Heart left ventricle (tissue), 16 donors: Measurements from ENCODE around the gene ZNF776. TPM values are rescaled to one million over a fixed set of nuclear protein-coding genes. Genes with fewer than 3 reads are reported as not detected.
"Not testable (repeated sequence)": the region's sequence is repeated elsewhere in the genome, so short reads cannot be mapped to it uniquely, and the experiment has no call there.

Experiments
- ATAC-seq, 4 donors: fragments of 200-7000 bp; cut with Tn5 transposase; one replicate each; pipeline ENCODE4 v1.9.1; 2020 to 2022; ENCODE audit warnings: moderate library complexity in 4 of 4, mild to moderate bottlenecking in 3 of 4, moderate number of reproducible peaks in 1 of 4
- DNase-seq, 5 donors: peaks; one replicate each; pipeline ENCODE4 v3.0.0-alpha.2; 2020
- H3K27ac ChIP-seq, 12 donors: fragments of 200-600 bp; sonication (generic) in 4 of 12; one replicate each; pipeline versions ENCODE4 v1.5.0 to v1.8.0; 2016 to 2022; ENCODE audit warnings: mild to moderate bottlenecking in 2 of 12
- H3K27me3 ChIP-seq, 9 donors: fragments of 200-600 bp; sonication (generic) in 2 of 9; one replicate each; pipeline versions ENCODE4 v1.5.1 to v1.8.0; 2016 to 2022; ENCODE audit warnings: mild to moderate bottlenecking in 3 of 9
- H3K36me3 ChIP-seq, 9 donors: fragments of 200-600 bp; sonication (generic) in 2 of 9; one replicate each; pipeline versions ENCODE4 v1.5.0 to v1.8.0; 2018 to 2022; ENCODE audit warnings: mild to moderate bottlenecking in 2 of 9
- H3K4me1 ChIP-seq, 12 donors: fragments of 200-600 bp; sonication (generic) in 4 of 12; one replicate each; pipeline versions ENCODE4 v1.5.0 to v1.8.0; 2016 to 2022; ENCODE audit warnings: mild to moderate bottlenecking in 3 of 12
- H3K4me3 ChIP-seq, 12 donors: fragments of 200-600 bp; sonication (generic) in 4 of 12; one replicate each; pipeline versions ENCODE4 v1.5.0 to v1.8.0; 2017 to 2022; ENCODE audit warnings: mild to moderate bottlenecking in 9 of 12, moderate library complexity in 4 of 12
- H3K9me3 ChIP-seq, 12 donors: fragments of 200-600 bp; sonication (generic) in 4 of 12; one replicate each; pipeline versions ENCODE4 v1.5.0 to v1.8.0; 2016 to 2022; ENCODE audit warnings: mild to moderate bottlenecking in 1 of 12
- POLR2A ChIP-seq, 2 donors: fragments of 450-650 bp; IDR thresholded peaks; one replicate each; pipeline ENCODE4 v1.6.1; 2017; ENCODE audit warnings: antibody characterized with exemption in 2 of 2, mild to moderate bottlenecking in 2 of 2, moderate library complexity in 2 of 2
- WGBS, 4 donors: extraction: QIAGEN DNeasy Blood & Tissue Kit in 2 of 4; methylation state at CpG; one replicate each; pipeline versions ENCODE4 v1.1.5 to v1.1.7; 2013 to 2018; 5-methylcytosine and 5-hydroxymethylcytosine counted together
- intact Hi-C, 10 donors: fragments of 100-400 bp; cut with DNase I; formaldehyde crosslinking; loops; one replicate each; pipeline versions ENCODE4 v1.11.1 to v1.14.2; 2022
- polyA plus RNA-seq, 2 donors: library from polyadenylated mRNA; stranded (reverse); fragments of 200-250 nt; gene quantifications; one replicate each; pipeline ENCODE4 v1.2.3, GENCODE V29; 2013
- total RNA-seq, 9 donors: library from RNA; depleted of rRNA in 2 of 9; stranded (reverse); fragments of >200 nt in 2 of 9; fragmentation: NEBNext Ultra II Directional in 3 of 9; extraction: Animal tissue kit (Norgen Biotek cat#: 25700) in 3 of 9; gene quantifications; one replicate each; pipeline versions ENCODE4 v1.1.0 to v1.2.4, GENCODE V29; 2016 to 2023
- TF ChIP-seq, protein P1 (sequence below), 12 donors: fragments of 200-600 bp; sonication (generic) in 4 of 12; IDR thresholded peaks; one replicate each; pipeline versions ENCODE4 v1.5.0 to v1.8.0; 2018 to 2022; ENCODE audit warnings: antibody characterized with exemption in 12 of 12, mild to moderate bottlenecking in 5 of 12
- donor health status: ischemic (EF 13 %, LVEDD 7.1; RV severe dilation, severe dysfunction).
- donor health status: healthy with polysubstance abuse.
- donor health status: DM: no; HTN: yes; CAD: no.
- donor health status: DM: no; HTN: no; CAD: no.
- donor health status: ischemic (EF 25% LVEDD 6.9; RV normal size, moderate dysfunction).
- donor health status: ischemic (EF 25% LVEDD 5.7; RV mildly dilated, moderate dysfunction).
- donor health status: healthy.
- donor health status: DM: yes; HTN: yes; CAD: no.
- donor health status: ischemic (EF 35%, LVEDD 5.7; RV mildly dilated, moderate dysfunction).
- donor health status: nonischemic (EF 11% LVEDD 7.7; RV severe dilation, severe dysfunction).
- donor health status: DM: yes; HTN: yes; CAD: no.
- donor health status: PGD.
- donor health status: ischemic (EF 29% LVEDD 5.4; RV normal size, mild dysfunction).
- donor health status: nonischemic (EF 23%, LVEDD 6.1; RV moderate dilation, normal function).

ZNF776 gene
- total and polyA plus RNA-seq, 11 donors = 4.8 to 17.3 (median 12.8) TPM

DNA sequence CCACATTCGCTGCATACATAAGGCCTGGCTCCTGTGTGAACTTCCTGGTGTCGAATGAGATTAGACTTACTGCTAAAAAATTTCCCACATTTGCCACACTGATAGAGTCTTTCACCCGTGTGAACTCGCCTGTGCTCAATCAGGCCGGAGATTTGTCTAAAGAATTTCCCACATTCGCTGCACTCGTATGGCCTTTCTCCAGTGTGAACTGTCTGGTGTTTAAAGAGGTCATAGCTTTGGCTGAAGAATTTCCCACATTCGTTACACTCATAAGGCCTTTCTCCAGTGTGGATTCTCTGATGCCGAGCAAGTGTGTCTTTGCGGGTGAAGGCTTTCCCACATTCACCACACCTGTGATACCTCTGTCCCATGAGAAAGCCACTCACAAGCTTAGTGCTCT lies 25.7 kb upstream of the ZNF776 start:
- TF ChIP-seq, protein P1, sequence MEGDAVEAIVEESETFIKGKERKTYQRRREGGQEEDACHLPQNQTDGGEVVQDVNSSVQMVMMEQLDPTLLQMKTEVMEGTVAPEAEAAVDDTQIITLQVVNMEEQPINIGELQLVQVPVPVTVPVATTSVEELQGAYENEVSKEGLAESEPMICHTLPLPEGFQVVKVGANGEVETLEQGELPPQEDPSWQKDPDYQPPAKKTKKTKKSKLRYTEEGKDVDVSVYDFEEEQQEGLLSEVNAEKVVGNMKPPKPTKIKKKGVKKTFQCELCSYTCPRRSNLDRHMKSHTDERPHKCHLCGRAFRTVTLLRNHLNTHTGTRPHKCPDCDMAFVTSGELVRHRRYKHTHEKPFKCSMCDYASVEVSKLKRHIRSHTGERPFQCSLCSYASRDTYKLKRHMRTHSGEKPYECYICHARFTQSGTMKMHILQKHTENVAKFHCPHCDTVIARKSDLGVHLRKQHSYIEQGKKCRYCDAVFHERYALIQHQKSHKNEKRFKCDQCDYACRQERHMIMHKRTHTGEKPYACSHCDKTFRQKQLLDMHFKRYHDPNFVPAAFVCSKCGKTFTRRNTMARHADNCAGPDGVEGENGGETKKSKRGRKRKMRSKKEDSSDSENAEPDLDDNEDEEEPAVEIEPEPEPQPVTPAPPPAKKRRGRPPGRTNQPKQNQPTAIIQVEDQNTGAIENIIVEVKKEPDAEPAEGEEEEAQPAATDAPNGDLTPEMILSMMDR (IDR thresholded peaks at IDR 0.05) = no peak
- TF ChIP-seq POLR2A (IDR thresholded peaks at IDR 0.05) = no peak
- H3K27me3 ChIP-seq = no peaks in the 10 kb centered on the region
- intact Hi-C loops = no loop called here
- peaks cover 6 to 51% (median 37%) of the 10 kb centered on the region in 9 donors for H3K36me3 ChIP-seq
- no peaks in the 10 kb centered on the region for H3K4me1 ChIP-seq
- DNase-seq = no peak
- peaks cover 0 to 93% (median 36%) of the 10 kb centered on the region in 12 donors for H3K9me3 ChIP-seq
- 97 to 98% (median 97%) methylated on average over 10 of the region's 10 CpGs for WGBS, 4 donors
- no peak overlapping the region for H3K4me3 ChIP-seq
- no peak overlapping the region for H3K27ac ChIP-seq
- ATAC-seq = no peak

DNA sequence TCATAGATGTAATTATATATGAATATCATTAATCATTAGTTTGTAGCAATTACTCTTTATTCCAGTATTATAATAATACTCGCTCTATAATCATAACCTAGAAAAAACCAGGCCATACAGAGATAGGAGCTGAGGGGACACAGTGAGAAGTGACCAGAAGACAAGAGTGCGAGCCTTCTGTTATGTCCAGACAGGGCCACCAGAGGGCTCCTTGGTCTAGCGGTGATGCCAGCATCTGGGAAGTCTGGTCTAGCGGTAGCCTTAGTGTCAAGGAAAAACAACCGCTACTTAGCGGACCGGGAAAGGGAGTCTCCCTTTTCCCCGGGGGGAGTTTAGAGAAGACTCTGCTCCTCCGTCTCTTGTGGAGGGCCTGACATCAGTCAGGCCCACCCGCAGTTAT lies 8.3 kb upstream of the ZNF776 start:
- H3K27ac ChIP-seq, H3K9me3 ChIP-seq, H3K36me3 ChIP-seq, H3K4me1 ChIP-seq, H3K27me3 ChIP-seq: not testable (repeated sequence)
- 1 to 3% (median 2%) methylated on average over 8 to 10 of the region's 10 CpGs for WGBS, 4 donors
- TF ChIP-seq, protein P1 (IDR thresholded peaks at IDR 0.05) = peak; percentile 59 to 82 (median 71)
- ATAC-seq (peak in 3 of 4 donors; percentile 86 to 90 (median 87)), DNase-seq (peak; percentile 52 to 70 (median 57))
- intact Hi-C loops = loop anchor here in 8 of 10 donors (2.0 to 10.0 kb wide), 7 partner anchors 164 to 636 kb away; partner anchors contain the start of gene ZNF329 (in 3 of the 8)
- H3K4me3 ChIP-seq = peak overlapping the region in 7 of 12 donors; percentile 12 to 37 (median 20)

- ATAC-seq, DNase-seq, H3K4me1 ChIP-seq, H3K27ac ChIP-seq, H3K36me3 ChIP-seq, H3K27me3 ChIP-seq, H3K9me3 ChIP-seq: not testable (repeated sequence)
- peak overlapping the region in 7 of 12 donors; percentile 12 to 37 (median 20) for H3K4me3 ChIP-seq
- 68 to 81% (median 76%) methylated on average over 7 of the region's 7 CpGs for WGBS, 4 donors
- intact Hi-C loops = loop anchor here in 8 of 10 donors (2.0 to 10.0 kb wide), 7 partner anchors 164 to 636 kb away; partner anchors contain the start of gene ZNF329 (in 3 of the 8)
Observed at GRCh38 chr19:57738770-57739169, 7.8 kb upstream of the ZNF776 start.

DNA sequence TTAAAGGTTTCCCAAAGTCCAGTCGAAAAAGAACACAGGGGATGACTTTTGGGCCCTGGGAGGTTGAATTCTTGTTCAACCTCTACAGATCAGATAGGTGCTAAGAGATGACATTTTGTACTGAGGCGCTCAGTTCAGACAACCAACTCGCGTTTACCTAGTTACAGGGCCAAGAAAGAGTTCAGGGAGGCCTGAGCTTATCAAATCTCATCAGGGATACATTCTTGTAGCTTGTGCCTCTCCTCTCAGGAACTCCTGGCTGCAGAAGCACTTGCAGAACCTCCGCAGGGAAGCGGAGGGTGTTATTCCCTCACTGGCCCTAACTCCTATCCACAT lies 825 bp downstream of the ZNF776 start:
- peaks cover 0 to 52% (median 30%) of the 10 kb centered on the region in 12 donors for H3K9me3 ChIP-seq
- peak overlapping the region in 8 of 12 donors; percentile 79 to 91 (median 88) for H3K27ac ChIP-seq
- peaks cover 0 to 29% (median 15%) of the 10 kb centered on the region in 12 donors for H3K4me1 ChIP-seq
- no peak for DNase-seq
- 17 to 26% (median 24%) methylated on average over 6 of the region's 6 CpGs for WGBS, 4 donors
- intact Hi-C loops = loop anchor here in 8 of 10 donors (10.0 kb wide), 4 partner anchors 137 to 407 kb away; partner anchors contain the start of genes ZNF329 (in 3 of the 8) and ZNF814 (in 1 of the 8)
- peak overlapping the region; percentile 62 to 99 (median 90) for H3K4me3 ChIP-seq
- H3K36me3 ChIP-seq = peaks cover under 1 to 48% (median 31%) of the 10 kb centered on the region in 9 donors
- ATAC-seq = peak in 2 of 4 donors; percentile 4 to 8
- TF ChIP-seq POLR2A (IDR thresholded peaks at IDR 0.05) = no peak
- TF ChIP-seq, protein P1 (IDR thresholded peaks at IDR 0.05) = no peak
- no peaks in the 10 kb centered on the region for H3K27me3 ChIP-seq
